BJ (cell line): ENCODE results near the gene TTC9. TPM values are rescaled to one million over a fixed set of nuclear protein-coding genes. Genes with fewer than 3 reads are reported as not detected.
A peak's percentile ranks its signal among the peaks of the same experiment; 100 is the strongest.

ENCODE experiments used
- CTCF ChIA-PET: fragments of 350-600 bp; formaldehyde crosslinking; extraction: SDS; loops from one replicate; lab custom pipeline; 2021; ENCODE audit warnings: antibody characterized with exemption, inconsistent platforms; lab: Yijun Ruan, JAX
- POLR2A ChIA-PET: fragments of 300-600 bp; sonication (Branson Sonifier 250); formaldehyde crosslinking; extraction: SDS; loops from one replicate; lab custom pipeline; 2021; ENCODE audit warnings: antibody characterized with exemption; lab: Charles Lee
- DNase-seq: peaks from one replicate; pipeline ENCODE4 v3.0.0-alpha.2; 2011; ENCODE audit warnings: low read depth
- H3K27me3 ChIP-seq: 2 replicates; pipeline ENCODE4 v1.6.0; 2011; ENCODE audit warnings: low read length; ENCODE audit not compliant: control insufficient read depth, insufficient read depth
- H3K36me3 ChIP-seq: 2 replicates; pipeline ENCODE4 v1.5.1; 2011; ENCODE audit warnings: low read length; ENCODE audit not compliant: control insufficient read depth, insufficient read depth
- H3K4me3 ChIP-seq: 2 replicates; pipeline ENCODE4 v1.5.1; 2011; ENCODE audit warnings: low read depth, mild to moderate bottlenecking, control low read depth, low read length
- CTCF ChIP-seq: IDR thresholded peaks from 2 replicates; pipeline ENCODE4 v1.5.1; 2011; ENCODE audit warnings: low read depth, mild to moderate bottlenecking, control low read depth, inconsistent platforms, low read length, moderate library complexity; ENCODE audit not compliant: insufficient read depth
- polyA plus RNA-seq: library from polyadenylated mRNA; depleted of rRNA; stranded (reverse); fragments of >200 nt; gene quantifications from 2 replicates; pipeline ENCODE4 v1.2.3, GENCODE V29; 2011

The TTC9 gene
- polyA plus RNA-seq, 1 experiment = 0.32 TPM

- DNase-seq = no peak
- ChIA-PET CTCF (interaction anchor here (0.6 to 1.2 kb wide), 3 partner anchors 83 to 88 kb away, joined by 3 to 4 read pairs (median 3); no protein-coding TSS in a partner anchor), POLR2A (no interaction called here)
- TF ChIP-seq CTCF = no peak
- Histone ChIP-seq H3K36me3 (no peaks in the 10 kb centered on the region), H3K27me3 (peaks cover 1% of the 10 kb centered on the region), H3K4me3 (no peak overlapping the region)
Measured at GRCh38 chr14:70709726-70710382, 68.1 kb downstream of the TTC9 start.

- no peak overlapping the region for H3K4me3 ChIP-seq
- POLR2A ChIA-PET = no interaction called here
- H3K27me3 ChIP-seq = no peaks in the 10 kb centered on the region
- CTCF ChIA-PET = interaction anchor here (0.8 to 1.0 kb wide), 2 partner anchors 82 to 90 kb away, joined by 3 read pairs; no protein-coding TSS in a partner anchor
- H3K36me3 ChIP-seq = no peaks in the 10 kb centered on the region
- no peak for DNase-seq
- TF ChIP-seq CTCF = no peak
Measured at GRCh38 chr14:70711451-70711850, 69.7 kb downstream of the TTC9 start.

GRCh38 chr14:70713096-70713495 lies 71.4 kb downstream of the TTC9 start:
- no peak for TF ChIP-seq CTCF
- no peaks in the 10 kb centered on the region for H3K36me3 ChIP-seq
- H3K4me3 ChIP-seq = no peak overlapping the region
- ChIA-PET CTCF (interaction anchor here (0.7 to 4.2 kb wide), 12 partner anchors 9 to 259 kb away, joined by 3 to 82 read pairs (median 4); no protein-coding TSS in a partner anchor), POLR2A (no interaction called here)
- no peaks in the 10 kb centered on the region; the same call in 1 of the 2 replicates for H3K27me3 ChIP-seq
- DNase-seq = no peak

GRCh38 chr14:70713511-70713916 lies 71.8 kb downstream of the TTC9 start:
- ChIA-PET POLR2A (no interaction called here), CTCF (interaction anchor here (0.7 to 4.2 kb wide), 12 partner anchors 9 to 259 kb away, joined by 3 to 82 read pairs (median 4); no protein-coding TSS in a partner anchor)
- DNase-seq = no peak
- TF ChIP-seq CTCF = no peak
- H3K4me3 ChIP-seq = no peak overlapping the region
- no peaks in the 10 kb centered on the region for H3K36me3 ChIP-seq
- H3K27me3 ChIP-seq = no peaks in the 10 kb centered on the region; the same call in 1 of the 2 replicates

GRCh38 chr14:70714055-70714550 lies 72.4 kb downstream of the TTC9 start:
- Histone ChIP-seq H3K27me3 (peaks cover 2% of the 10 kb centered on the region; the same call in 1 of the 2 replicates), H3K4me3 (no peak overlapping the region), H3K36me3 (no peaks in the 10 kb centered on the region)
- ChIA-PET CTCF (interaction anchor here (0.8 to 4.2 kb wide), 10 partner anchors 8 to 104 kb away, joined by 3 to 82 read pairs (median 4); no protein-coding TSS in a partner anchor), POLR2A (no interaction called here)
- peak; percentile 52 for TF ChIP-seq CTCF
- no peak for DNase-seq
